SJCRH30 (cell line): Measurements from ENCODE around the gene CPAMD8. TPM values are rescaled to one million over a fixed set of nuclear protein-coding genes. Genes with fewer than 3 reads are reported as not detected.

ENCODE experiments used
- DNase-seq, 2 experiments: peaks; one replicate each; pipeline ENCODE4 v3.0.0-alpha.2; 2015 to 2020
- H3K27ac ChIP-seq: fragments of 250-450 bp; sonication (Bioruptor Pico); 2 replicates; pipeline ENCODE4 v1.5.1; 2020; ENCODE audit warnings: mild to moderate bottlenecking, moderate library complexity
- H3K27me3 ChIP-seq: fragments of 250-450 bp; sonication (Bioruptor Pico); 2 replicates; pipeline ENCODE4 v1.5.1; 2020; ENCODE audit warnings: mild to moderate bottlenecking, moderate library complexity
- H3K36me3 ChIP-seq: fragments of 250-450 bp; sonication (Bioruptor Pico); 2 replicates; pipeline ENCODE4 v1.5.1; 2020; ENCODE audit warnings: mild to moderate bottlenecking, moderate library complexity
- H3K4me1 ChIP-seq: fragments of 250-450 bp; sonication (Bioruptor Pico); 2 replicates; pipeline ENCODE4 v1.5.1; 2020; ENCODE audit warnings: mild to moderate bottlenecking, moderate library complexity
- H3K4me3 ChIP-seq: fragments of 250-450 bp; sonication (Bioruptor Pico); 2 replicates; pipeline ENCODE4 v1.5.1; 2020; ENCODE audit warnings: mild to moderate bottlenecking, moderate library complexity
- H3K9me3 ChIP-seq: fragments of 250-450 bp; sonication (Bioruptor Pico); replicated peaks from 2 replicates; pipeline ENCODE4 v1.5.1; 2020; ENCODE audit warnings: mild to moderate bottlenecking, moderate library complexity
- total RNA-seq: library from RNA; depleted of rRNA; stranded (reverse); fragments of >200 nt; shearing (Covaris generic); gene quantifications from 2 replicates; pipeline ENCODE4 v1.2.3, GENCODE V29; 2014

The CPAMD8 gene
- total RNA-seq, 1 experiment from 2014 or later: 0.34 TPM

DNA sequence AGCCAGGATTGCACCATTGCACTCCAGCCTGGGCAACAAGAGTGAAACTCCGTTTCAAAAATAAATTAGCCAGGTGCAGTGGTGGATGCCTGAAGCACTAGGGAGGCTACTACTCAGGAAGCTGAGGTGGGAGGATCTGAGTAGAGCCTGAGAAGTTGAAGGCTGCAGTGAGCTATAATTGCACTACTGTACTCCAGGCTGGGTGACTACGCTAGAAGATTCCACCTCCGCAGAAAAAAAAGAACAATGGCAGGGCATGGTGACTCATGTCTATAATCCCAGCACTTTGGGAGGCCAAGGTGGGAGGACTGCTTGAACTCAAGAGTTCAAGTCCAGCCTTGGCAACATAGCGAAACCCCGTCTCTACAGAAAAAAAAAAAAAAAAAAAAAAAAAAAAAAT, 28.1 kb upstream of the CPAMD8 start:
- Histone ChIP-seq H3K9me3 (peaks cover 12% of the 10 kb centered on the region; the same call in 1 of the 2 replicates), H3K4me3 (no peak overlapping the region), H3K27me3 (no peaks in the 10 kb centered on the region), H3K4me1 (no peaks in the 10 kb centered on the region), H3K36me3 (peaks cover 86% of the 10 kb centered on the region), H3K27ac (no peak overlapping the region)
- no peak for DNase-seq

DNA sequence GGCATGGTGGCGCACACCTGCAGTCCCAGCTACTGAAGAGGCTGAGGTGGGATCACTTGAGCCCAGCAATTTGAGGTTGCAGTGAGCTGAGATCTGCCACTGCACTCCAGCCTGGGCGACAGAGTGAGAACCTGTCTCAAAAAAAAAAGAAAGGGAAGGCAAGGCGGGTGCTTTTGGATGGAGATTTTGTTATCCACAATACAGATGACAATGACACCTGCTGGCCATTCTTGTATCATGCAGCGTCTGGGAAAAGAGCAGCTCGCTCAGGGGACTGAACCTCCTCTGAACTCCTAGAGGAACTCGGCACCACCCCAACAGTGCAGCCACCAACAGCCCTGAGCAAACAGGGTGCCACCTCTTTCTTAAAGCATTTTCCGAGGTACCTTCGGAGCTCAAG, 25.8 kb upstream of the CPAMD8 start:
- Histone ChIP-seq H3K9me3 (no peaks in the 10 kb centered on the region), H3K27ac (no peak overlapping the region), H3K36me3 (peaks cover 80% of the 10 kb centered on the region), H3K27me3 (no peaks in the 10 kb centered on the region), H3K4me3 (no peak overlapping the region), H3K4me1 (no peaks in the 10 kb centered on the region)
- DNase-seq: peak; percentile 29 to 53

DNA sequence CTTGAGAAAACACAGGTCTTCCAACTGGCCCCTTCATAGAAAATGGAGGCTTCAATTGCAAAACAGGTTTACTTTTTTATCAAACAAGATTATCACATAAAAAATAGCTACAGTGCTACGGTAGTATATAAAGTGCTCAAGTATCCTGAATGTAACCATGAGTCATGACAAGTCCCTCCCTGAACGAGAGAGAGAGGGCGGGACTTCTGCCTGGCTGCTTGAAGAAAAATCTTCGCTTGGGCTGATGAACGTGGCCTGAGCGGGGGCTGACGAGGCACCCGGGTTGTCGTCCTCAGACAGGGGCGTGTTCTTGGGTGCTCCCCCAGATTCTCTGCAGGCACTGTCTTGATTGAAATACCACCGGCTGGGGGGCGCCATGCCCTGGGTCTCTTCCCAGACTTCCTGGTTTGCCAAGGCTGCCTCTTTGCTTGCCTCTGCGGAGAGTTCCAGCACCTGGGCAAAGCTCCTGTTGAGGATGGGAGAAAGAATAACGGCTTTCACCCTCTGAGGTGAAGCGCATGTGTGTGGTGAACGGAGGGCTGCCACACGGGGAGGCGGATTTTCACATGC, 23.2 kb upstream of the CPAMD8 start:
- Histone ChIP-seq H3K4me1 (no peaks in the 10 kb centered on the region), H3K27ac (no peak overlapping the region), H3K36me3 (peaks cover 65% of the 10 kb centered on the region), H3K27me3 (no peaks in the 10 kb centered on the region), H3K4me3 (no peak overlapping the region), H3K9me3 (no peaks in the 10 kb centered on the region)
- DNase-seq: no peak

DNA sequence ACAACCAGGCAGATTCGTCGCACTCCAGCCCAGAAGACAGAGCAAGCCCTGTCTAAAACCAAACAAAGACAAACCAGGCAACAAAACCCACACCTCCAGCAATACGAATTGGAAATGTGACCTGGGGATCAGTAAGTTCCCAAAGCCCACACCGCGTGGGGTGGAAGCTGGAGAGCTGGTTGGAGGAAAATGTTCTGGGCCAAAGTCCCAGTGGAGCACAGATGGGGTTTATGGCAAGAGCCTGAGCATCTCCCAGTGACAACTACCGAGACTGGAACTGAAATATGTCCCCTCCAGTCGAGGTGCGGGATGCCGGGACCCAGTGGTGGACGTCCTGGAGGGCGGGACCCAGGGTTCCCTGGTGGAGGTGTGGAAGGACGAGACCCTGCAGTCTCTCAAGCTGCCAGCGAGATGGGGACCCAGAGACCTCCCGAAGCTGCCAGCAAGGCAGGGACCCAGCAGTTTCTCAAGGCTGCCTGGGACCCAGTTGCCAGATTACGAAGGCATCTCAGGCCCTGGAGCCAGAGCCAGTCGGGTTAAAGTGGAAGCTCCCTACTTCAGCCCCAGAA, 22.4 kb upstream of the CPAMD8 start:
- H3K27me3 ChIP-seq: no peaks in the 10 kb centered on the region
- no peak overlapping the region for H3K27ac ChIP-seq
- H3K4me3 ChIP-seq: no peak overlapping the region
- no peaks in the 10 kb centered on the region for H3K4me1 ChIP-seq
- DNase-seq: no peak
- H3K36me3 ChIP-seq: peaks cover 59% of the 10 kb centered on the region
- no peaks in the 10 kb centered on the region for H3K9me3 ChIP-seq

DNA sequence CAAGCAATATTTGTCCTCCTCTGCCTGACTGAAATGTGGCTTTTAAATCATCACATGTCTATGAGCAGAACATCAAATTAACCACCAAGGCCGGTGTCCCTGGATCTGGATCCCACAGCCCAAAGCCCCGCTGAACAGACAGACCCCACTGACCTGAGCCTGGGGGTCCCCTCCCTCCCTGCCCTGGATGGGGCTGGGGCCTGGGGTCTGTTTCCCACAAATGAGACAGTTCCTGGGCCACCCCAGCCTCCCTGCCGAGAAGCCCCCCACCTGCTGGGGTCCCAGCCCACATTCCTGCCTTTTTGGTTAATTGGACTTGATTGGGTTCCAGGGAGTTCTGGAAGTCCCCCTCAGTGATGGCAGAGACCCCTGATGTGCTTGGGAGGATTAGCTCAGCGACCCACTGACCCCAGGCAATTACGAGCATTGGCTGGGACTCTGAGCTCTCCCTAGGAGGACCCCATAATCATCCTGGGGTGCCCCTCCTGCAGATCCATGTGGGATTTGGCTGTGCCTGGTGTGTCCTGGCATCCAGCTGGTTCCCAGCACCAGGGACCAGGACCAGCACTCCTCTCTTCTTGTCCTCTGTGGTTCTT, 19.4 kb upstream of the CPAMD8 start:
- Histone ChIP-seq H3K36me3 (peaks cover 30% of the 10 kb centered on the region), H3K4me3 (no peak overlapping the region), H3K4me1 (no peaks in the 10 kb centered on the region), H3K27ac (no peak overlapping the region), H3K27me3 (no peaks in the 10 kb centered on the region), H3K9me3 (no peaks in the 10 kb centered on the region)
- DNase-seq: no peak

DNA sequence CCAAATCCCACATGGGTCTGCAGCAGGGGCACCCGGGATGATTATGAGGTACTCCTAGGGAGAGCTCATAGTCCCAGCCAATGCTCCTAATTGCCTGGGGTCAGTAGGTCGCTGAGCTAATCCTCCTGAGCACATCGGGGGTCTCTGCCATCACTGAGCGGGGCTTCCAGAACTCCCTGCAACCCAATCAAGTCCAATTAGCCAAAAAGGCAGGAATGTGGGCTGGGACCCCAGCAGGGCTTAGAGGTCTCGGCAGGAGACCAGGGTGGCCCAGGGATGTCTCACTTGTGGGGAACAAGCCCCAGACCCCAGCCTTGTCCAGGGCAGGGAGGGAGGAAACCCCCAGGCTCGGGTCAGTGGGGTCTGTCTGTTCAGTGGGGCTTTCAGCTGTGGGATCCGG, 17.1 kb upstream of the CPAMD8 start:
- Histone ChIP-seq H3K27me3 (no peaks in the 10 kb centered on the region), H3K4me1 (no peaks in the 10 kb centered on the region), H3K4me3 (no peak overlapping the region), H3K9me3 (no peaks in the 10 kb centered on the region), H3K36me3 (peaks cover 10% of the 10 kb centered on the region; the same call in 1 of the 2 replicates), H3K27ac (no peak overlapping the region)
- no peak for DNase-seq

DNA sequence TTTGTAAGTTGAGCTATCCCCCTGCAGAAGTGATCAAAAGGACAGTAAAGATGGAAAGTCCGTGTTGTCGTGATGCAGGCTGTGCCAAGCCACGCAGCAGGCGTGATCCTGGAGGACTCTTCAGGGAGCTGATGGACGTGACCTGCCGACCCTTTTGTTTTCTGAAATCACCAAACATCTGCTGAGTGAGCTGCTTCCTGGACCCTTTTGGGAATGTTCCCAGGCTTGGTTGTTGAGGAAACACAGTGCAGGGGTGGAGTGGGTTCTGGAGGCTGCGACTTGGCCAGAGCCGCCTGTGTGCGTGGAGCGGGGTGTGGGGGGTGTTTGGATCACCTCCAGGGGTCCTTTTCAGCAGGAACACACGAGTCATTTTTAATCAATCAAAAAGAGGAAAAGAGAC, 15.4 kb upstream of the CPAMD8 start:
- Histone ChIP-seq H3K27ac (no peak overlapping the region), H3K36me3 (no peaks in the 10 kb centered on the region), H3K4me1 (no peaks in the 10 kb centered on the region), H3K4me3 (no peak overlapping the region), H3K27me3 (no peaks in the 10 kb centered on the region; the same call in 1 of the 2 replicates), H3K9me3 (no peaks in the 10 kb centered on the region)
- no peak for DNase-seq

DNA sequence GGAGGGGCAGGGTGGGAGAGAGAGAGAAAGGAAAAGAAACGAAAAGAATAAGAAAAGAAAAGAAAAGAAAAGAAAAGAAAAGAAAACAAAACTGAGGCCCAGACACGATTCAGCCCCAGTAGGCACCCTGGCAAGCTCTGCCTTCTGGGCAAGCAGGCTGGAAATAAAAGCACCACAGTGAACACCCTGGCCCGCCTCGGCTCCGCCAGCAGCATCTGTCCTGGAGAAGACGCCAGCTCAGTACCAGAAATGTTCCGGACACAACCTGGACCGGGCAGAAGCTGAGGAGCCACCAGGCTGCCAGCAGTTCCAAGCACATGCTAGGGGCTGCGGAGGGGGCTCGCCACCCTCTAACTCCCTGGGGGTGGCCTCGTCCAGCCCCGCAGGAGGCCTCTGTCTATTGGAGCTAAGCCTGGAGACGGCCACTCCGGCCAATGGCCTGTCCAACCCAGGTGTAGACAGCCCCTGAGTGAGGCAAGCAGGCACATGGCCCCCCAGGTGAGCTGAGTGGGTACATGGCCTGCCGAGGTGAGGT, 11.4 kb upstream of the CPAMD8 start:
- Histone ChIP-seq H3K36me3 (no peaks in the 10 kb centered on the region), H3K27me3 (no peaks in the 10 kb centered on the region; the same call in 1 of the 2 replicates), H3K4me1 (no peaks in the 10 kb centered on the region), H3K27ac (no peak overlapping the region), H3K9me3 (no peaks in the 10 kb centered on the region), H3K4me3 (no peak overlapping the region)
- DNase-seq: no peak

DNA sequence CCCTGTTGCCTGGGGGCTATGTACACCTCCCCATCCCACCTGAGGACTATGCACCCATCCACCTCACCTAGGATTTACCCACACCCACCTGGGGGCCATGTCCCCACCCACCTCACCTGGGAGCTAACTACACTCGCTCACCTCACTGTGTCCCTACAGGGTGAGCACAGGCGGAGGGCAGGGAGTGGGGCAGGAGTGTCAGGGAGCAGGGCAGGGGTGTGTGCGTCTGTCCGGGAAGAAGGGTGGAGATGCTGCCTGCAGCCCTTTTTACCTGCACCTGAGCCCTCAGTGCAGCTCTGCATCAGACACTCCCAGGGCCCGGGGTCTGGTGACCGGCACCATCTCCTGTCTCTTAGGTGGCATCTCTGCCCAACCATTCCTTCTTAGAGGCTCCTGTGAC, 10.6 kb upstream of the CPAMD8 start:
- no peaks in the 10 kb centered on the region for H3K9me3 ChIP-seq
- H3K4me1 ChIP-seq: no peaks in the 10 kb centered on the region
- no peaks in the 10 kb centered on the region for H3K36me3 ChIP-seq
- DNase-seq: no peak
- no peak overlapping the region for H3K27ac ChIP-seq
- H3K27me3 ChIP-seq: no peaks in the 10 kb centered on the region; the same call in 1 of the 2 replicates
- H3K4me3 ChIP-seq: no peak overlapping the region

DNA sequence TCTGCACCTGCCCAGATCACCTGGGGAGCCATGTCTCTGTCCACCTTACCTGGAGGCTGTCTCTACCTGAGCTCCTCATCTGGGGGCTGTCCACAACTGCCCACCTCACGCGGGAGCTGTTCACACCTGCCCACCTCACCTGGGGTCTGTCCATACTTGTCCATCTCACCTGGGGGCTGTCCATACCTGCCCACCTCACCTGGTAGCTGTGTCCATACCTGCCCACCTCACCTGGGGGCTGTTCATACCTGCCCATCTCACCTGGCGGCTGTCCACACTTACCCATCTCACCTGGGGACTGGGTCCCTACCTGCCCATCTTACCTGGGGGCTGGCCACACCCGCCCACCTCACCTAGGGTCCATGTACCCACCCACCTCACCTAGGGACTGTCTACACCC, 10.0 kb upstream of the CPAMD8 start:
- Histone ChIP-seq H3K9me3 (no peaks in the 10 kb centered on the region), H3K36me3 (no peaks in the 10 kb centered on the region), H3K27ac (no peak overlapping the region), H3K27me3 (no peaks in the 10 kb centered on the region; the same call in 1 of the 2 replicates), H3K4me1 (no peaks in the 10 kb centered on the region), H3K4me3 (no peak overlapping the region)
- DNase-seq: no peak

DNA sequence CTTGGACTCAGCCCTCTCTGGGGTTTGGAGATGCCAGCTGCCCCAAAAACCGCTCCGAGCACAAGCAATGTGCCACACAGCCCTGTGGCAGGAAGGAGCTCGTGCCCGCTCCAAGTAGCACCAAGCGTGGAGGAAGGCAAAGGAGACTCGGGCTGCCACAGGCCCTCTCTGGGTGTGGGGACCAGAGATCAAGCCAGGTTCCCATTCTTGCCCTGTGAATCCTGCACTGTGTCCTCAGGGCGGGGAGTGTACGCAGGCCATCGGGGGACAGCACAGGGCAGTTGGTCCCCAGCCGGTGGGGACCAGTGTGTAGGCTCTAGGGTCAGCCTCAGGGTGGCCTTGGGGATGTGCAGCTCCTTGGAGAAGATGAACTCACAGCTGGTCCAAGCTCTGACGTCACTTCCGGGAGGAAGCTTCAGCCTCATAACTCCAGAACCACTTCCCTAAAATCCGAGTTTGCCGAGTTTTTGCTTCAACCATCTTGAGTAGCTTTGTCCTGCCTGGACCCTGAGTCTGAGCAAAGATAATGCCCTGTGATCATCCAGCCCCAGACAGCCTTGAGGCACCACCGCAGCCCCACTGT, 9.3 kb upstream of the CPAMD8 start:
- Histone ChIP-seq H3K27me3 (no peaks in the 10 kb centered on the region; the same call in 1 of the 2 replicates), H3K4me1 (no peaks in the 10 kb centered on the region), H3K27ac (no peak overlapping the region), H3K9me3 (no peaks in the 10 kb centered on the region), H3K36me3 (no peaks in the 10 kb centered on the region), H3K4me3 (no peak overlapping the region)
- DNase-seq: peak; percentile 25 to 50

DNA sequence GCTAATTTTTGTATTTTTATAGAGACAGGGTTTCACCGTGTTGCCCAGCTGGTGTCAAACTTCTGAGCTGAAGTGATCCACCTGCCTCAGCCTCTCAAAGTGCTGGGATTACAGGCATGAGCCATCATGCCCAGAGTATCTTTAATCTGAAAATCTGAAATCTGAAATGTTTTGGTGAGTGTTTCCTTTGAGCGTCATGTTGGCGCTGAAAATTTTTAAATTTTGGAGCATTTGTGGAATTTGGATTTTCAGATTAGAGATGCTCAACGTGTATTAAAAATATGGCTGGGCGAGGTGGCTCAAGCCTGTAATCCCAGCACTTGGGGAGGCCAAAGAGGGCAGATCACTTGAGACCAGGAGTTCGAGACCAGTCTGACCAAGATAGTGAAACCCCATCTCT, 5.1 kb upstream of the CPAMD8 start:
- Histone ChIP-seq H3K4me1 (no peaks in the 10 kb centered on the region), H3K27me3 (no peaks in the 10 kb centered on the region), H3K27ac (no peak overlapping the region), H3K9me3 (no peaks in the 10 kb centered on the region), H3K36me3 (no peaks in the 10 kb centered on the region), H3K4me3 (no peak overlapping the region)
- DNase-seq: no peak

DNA sequence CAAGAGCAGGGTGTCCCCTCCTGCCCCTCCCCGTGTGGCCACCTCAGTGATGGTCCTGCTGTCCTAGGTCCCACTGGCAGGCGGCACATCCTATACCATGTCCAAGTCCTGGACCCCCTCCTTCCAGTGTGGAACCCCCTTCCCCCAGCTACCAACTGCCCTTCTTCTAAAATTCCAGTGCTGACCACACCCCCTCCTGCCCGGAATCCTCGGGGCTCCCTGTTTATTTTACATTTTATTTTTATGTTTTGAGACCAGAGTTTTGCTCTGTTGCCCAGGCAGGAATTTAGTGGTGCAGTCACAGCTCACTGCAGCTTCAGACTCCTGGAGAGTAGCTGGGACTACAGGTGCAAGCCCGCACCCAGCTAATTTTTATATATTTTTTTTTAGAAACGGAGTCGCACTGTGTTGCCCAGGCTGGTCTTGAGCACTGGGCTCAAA, 945 bp upstream of the CPAMD8 start:
- Histone ChIP-seq H3K4me1 (no peaks in the 10 kb centered on the region), H3K9me3 (no peaks in the 10 kb centered on the region; the same call in 1 of the 2 replicates), H3K27ac (no peak overlapping the region), H3K36me3 (no peaks in the 10 kb centered on the region), H3K4me3 (no peak overlapping the region), H3K27me3 (no peaks in the 10 kb centered on the region)
- no peak for DNase-seq

DNA sequence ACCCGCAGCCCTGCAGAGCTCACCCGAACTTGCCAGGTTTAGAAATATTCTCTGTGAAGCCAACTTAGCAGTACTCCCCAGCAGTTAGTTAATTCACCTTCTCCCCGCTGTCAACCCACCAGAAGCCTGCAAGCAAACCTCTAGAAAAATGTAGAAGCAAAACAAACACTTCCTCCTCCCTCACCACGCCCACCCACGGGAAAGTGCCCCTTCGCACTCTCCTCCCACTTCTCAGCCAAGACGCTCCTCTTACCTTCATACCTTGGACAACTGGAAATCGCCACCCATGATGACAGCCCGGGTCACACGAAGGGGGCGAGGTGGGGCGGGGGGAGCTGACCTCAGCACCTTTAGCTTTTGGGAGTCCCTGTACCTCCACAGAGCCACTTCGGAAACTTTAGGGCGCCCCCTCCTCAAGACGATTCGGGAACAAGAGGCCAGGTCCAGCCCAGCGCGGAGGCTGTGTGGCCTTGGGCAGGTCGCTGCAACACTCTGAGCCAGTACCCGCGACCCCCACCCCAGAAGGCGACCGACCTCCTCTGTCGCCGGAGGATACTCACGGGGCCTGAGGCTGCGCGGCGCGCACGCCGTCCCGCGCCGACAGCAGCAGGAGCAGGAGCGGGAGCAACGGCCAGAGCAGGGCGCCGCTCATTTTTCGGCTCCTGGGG, 485 bp downstream of the CPAMD8 start:
- H3K27me3 ChIP-seq: no peaks in the 10 kb centered on the region
- H3K4me3 ChIP-seq: no peak overlapping the region
- H3K36me3 ChIP-seq: no peaks in the 10 kb centered on the region
- no peak for DNase-seq
- H3K9me3 ChIP-seq: no peaks in the 10 kb centered on the region; the same call in 1 of the 2 replicates
- H3K27ac ChIP-seq: no peak overlapping the region
- H3K4me1 ChIP-seq: no peaks in the 10 kb centered on the region

DNA sequence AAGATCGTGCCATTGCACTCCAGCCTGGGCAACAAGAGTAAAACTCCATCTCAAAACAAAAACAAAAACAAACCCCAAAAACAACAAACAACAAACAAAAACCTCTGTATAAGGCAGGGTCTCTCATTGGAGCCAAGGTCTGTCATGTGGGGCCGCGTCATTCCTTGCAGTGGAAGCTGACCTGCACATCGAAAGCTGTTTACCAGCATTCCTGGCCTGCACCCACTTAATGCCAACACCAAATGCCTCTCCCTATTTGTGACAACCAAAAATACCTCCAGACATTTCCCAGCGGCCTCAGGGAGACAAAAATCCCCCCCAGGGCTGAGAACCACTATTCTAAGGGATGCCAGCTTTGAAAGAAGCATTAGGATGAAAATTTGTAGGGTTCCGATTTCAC, 1.2 kb downstream of the CPAMD8 start:
- H3K27ac ChIP-seq: no peak overlapping the region
- H3K27me3 ChIP-seq: no peaks in the 10 kb centered on the region
- no peaks in the 10 kb centered on the region for H3K36me3 ChIP-seq
- DNase-seq: no peak
- no peaks in the 10 kb centered on the region; the same call in 1 of the 2 replicates for H3K9me3 ChIP-seq
- no peak overlapping the region for H3K4me3 ChIP-seq
- H3K4me1 ChIP-seq: no peaks in the 10 kb centered on the region
